GM23248 (cell line): ENCODE results near the gene ARHGAP24.
"Not testable (repeated sequence)": the region's sequence is repeated elsewhere in the genome, so short reads cannot be mapped to it uniquely, and the experiment has no call there.

ENCODE experiments used
- EZH2 ChIP-seq: fragments of 200-600 bp; sonication (generic); IDR thresholded peaks from 2 replicates; pipeline ENCODE4 v1.6.1; 2018; ENCODE audit warnings: antibody characterized with exemption, mild to moderate bottlenecking; ENCODE audit not compliant: insufficient read depth, poor library complexity, severe bottlenecking
- EZH2phosphoT487 ChIP-seq: fragments of 200-600 bp; sonication (generic); IDR thresholded peaks from 2 replicates; pipeline ENCODE4 v1.6.1; 2018; ENCODE audit warnings: antibody characterized with exemption, moderate library complexity, mild to moderate bottlenecking, low read depth; ENCODE audit not compliant: insufficient read depth

- not testable (repeated sequence) for TF ChIP-seq EZH2phosphoT487, EZH2
These were observed 546.7 kb downstream of the ARHGAP24 start for GRCh38 chr4:86021671-86022070.
